ENCODE results near the gene CARMIL3. TPM values are rescaled to one million over a fixed set of nuclear protein-coding genes. Genes with fewer than 3 reads are reported as not detected.
A peak's percentile ranks its signal among the peaks of the same experiment; 100 is the strongest.

The CARMIL3 gene
- total RNA-seq, 4 donors from 2014 or later, result 0.63 to 1.3 (median 0.99) TPM

DNA sequence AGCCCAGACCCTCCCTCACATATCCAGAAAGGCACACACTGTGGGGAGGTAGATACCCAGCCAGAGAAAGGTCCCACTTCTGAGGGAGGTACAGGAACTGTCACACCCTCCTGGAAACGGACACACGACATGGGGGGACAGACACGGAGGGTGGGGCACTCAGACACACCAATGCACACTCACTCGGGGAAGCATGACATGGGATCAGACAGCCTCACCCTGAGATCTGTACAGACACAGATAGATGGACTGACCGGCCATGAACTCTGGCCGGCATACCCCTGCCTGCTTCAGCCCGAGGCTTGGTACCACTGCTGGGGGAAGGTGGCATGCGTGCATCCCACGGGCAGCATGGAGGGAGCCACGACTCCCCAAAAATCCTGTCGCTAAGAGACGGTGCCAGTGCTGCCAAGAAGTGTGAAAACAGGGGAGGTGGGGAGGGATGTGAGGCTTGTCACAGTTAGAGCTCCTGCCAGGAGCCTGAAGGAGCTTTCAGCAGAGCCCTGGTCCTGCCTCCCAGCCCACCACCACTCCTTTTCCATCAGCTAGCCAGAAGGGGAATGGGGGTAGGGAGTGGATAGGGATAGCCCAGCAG is 20.1 kb downstream of the CARMIL3 start:
- Histone ChIP-seq H3K27me3 (no peaks in the 10 kb centered on the region), H3K9me3 (no peaks in the 10 kb centered on the region), H3K4me3 (replicated peaks in 1 of 3) (no peak overlapping the region), H3K4me1 (peaks cover 12 to 18% of the 10 kb centered on the region in 2 donors), H3K36me3 (no peaks in the 10 kb centered on the region), H3K27ac (no peak overlapping the region)
- intact Hi-C loops (cut with DNase I), result no loop called here
- DNase-seq, result no peak
- no peak for TF ChIP-seq POLR2A (IDR thresholded peaks at IDR 0.05)
- TF ChIP-seq, protein P1, sequence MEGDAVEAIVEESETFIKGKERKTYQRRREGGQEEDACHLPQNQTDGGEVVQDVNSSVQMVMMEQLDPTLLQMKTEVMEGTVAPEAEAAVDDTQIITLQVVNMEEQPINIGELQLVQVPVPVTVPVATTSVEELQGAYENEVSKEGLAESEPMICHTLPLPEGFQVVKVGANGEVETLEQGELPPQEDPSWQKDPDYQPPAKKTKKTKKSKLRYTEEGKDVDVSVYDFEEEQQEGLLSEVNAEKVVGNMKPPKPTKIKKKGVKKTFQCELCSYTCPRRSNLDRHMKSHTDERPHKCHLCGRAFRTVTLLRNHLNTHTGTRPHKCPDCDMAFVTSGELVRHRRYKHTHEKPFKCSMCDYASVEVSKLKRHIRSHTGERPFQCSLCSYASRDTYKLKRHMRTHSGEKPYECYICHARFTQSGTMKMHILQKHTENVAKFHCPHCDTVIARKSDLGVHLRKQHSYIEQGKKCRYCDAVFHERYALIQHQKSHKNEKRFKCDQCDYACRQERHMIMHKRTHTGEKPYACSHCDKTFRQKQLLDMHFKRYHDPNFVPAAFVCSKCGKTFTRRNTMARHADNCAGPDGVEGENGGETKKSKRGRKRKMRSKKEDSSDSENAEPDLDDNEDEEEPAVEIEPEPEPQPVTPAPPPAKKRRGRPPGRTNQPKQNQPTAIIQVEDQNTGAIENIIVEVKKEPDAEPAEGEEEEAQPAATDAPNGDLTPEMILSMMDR (IDR thresholded peaks at IDR 0.05), result no peak
- 73% methylated on average over 2 to 8 of the region's 12 CpGs for WGBS, 2 donors

DNA sequence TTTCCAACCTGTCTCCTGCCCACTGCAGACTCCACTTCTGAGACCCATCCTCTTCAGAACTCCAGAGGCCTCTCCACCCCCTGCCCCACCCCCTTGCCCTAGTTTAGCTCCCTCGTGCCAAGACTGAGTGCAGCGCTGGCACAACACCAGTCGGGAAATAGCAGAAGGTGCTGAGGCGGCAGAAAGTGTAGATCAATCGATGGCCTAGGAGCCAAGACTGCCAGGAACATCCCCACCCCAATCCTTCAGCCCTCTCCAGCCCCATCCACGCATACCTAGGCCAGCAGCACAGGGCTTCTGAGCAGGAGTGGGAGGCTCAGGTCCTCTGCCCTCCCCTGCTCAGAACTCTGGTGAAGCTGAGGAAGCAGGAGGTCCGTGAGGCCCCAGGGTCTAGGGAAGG is 20.6 kb downstream of the CARMIL3 start:
- TF ChIP-seq POLR2A (IDR thresholded peaks at IDR 0.05), result no peak
- TF ChIP-seq, protein P1 (IDR thresholded peaks at IDR 0.05), result no peak
- intact Hi-C loops (cut with DNase I), result no loop called here
- WGBS, 2 donors, result 35 to 39% methylated on average over 6 to 7 of the region's 7 CpGs

DNA sequence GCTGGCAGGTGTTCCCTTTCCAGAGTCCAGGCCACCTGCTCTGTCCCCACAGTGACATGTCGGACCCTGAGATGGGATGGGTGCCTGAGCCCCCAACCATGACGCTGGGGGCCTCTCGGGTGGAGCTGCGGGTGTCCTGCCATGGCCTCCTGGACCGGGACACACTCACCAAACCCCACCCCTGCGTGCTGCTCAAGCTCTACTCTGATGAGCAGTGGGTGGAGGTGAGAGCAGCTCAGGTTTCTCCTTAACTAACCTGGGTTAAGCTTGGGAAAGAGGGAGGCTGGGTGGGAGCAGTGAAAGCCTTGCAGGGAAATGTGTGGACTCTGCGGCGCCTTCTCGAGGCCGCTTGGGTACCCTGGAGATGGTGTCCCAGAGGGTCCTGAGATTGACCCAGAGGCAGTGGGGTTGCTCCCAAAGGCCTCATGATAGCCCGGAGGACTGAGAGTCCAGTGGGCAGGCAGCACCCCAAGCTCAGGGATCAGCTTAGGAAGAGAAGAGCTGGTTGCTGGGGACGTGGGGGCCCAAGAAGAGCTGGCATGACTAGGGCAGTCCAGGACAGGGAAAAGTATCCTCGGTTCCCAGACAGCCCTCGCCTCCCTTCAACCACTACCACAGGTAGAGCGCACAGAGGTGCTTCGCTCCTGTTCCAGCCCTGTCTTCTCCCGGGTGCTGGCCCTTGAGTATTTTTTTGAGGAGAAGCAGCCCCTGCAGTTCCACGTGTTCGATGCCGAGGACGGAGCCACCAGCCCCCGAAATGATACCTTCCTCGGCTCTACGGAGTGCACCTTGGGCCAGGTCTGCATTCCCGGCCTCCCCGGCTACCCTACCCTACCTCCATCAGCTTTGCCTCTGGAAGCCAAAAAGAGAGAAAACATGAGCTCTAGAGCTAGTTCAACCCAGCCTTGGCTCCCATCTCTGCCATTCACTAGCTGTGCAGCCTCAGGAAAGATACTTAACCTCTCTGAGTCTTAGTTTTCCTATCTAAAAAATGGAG is 21.4 kb downstream of the CARMIL3 start:
- Histone ChIP-seq H3K9me3 (no peaks in the 10 kb centered on the region), H3K27me3 (no peaks in the 10 kb centered on the region), H3K4me1 (peaks cover 12 to 18% of the 10 kb centered on the region in 2 donors), H3K4me3 (replicated peaks in 1 of 3) (no peak overlapping the region), H3K36me3 (no peaks in the 10 kb centered on the region), H3K27ac (peak overlapping the region in 1 of 3 donors; percentile 49)
- TF ChIP-seq, protein P1 (IDR thresholded peaks at IDR 0.05), result no peak
- TF ChIP-seq POLR2A (IDR thresholded peaks at IDR 0.05), result no peak
- peak; percentile 35 to 58 for DNase-seq
- intact Hi-C loops (cut with DNase I), result no loop called here
- WGBS, 2 donors, result 73 to 74% methylated on average over 23 to 24 of the region's 26 CpGs

More for the DNA sequence above, 20.6 kb downstream of the CARMIL3 start:
- Histone ChIP-seq H3K27me3 (no peaks in the 10 kb centered on the region), H3K4me1 (peaks cover 12 to 18% of the 10 kb centered on the region in 2 donors), H3K4me3 (replicated peaks in 1 of 3) (no peak overlapping the region), H3K9me3 (no peaks in the 10 kb centered on the region), H3K27ac (peak overlapping the region in 1 of 3 donors; percentile 49), H3K36me3 (no peaks in the 10 kb centered on the region)
- DNase-seq, result peak; percentile 75 to 87

DNA sequence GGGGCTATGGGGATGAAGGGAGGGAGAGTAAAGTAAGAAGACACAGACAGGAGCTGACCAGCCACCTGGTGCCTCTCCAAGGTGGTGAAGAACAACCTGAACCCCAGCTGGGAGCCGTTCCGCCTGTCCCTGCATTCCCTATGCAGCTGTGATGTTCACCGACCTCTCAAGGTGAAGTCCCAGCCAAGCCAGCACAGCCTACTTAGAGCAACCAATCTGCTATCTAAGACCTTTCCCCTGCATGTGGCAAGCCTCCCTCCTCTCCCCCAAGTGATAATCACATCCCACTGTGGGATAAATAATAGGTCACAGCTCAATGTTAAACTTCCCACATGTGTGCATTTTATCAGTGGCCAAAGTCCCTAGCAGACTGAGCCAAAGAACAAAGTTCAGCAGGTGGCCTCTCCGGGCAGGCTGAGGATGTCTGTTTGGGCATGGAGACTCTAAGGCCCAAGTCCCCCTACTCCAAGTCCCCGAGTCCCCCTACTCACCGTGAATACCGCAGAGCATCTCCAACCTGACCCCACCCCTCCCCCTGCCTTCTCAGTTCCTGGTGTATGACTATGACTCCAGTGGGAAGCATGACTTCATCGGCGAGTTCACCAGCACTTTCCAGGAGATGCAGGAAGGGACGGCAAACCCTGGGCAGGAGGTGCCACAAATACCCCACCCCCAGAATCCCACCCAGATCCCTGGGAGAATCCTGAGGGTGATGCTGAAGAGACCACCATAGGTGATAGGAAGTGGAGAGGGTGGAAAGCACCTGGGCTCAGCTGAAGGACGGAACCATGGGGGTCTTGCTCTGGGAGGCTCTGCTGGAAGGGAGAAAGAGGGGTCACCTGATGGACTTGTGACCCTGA is 23.0 kb downstream of the CARMIL3 start:
- intact Hi-C loops (cut with DNase I), result no loop called here
- no peak overlapping the region for H3K27ac ChIP-seq
- no peaks in the 10 kb centered on the region for H3K27me3 ChIP-seq
- WGBS, 2 donors, result 77 to 87% methylated on average over 11 of the region's 11 CpGs
- DNase-seq, result no peak
- no peak overlapping the region for H3K4me3 ChIP-seq (replicated peaks in 1 of 3)
- H3K36me3 ChIP-seq, result no peaks in the 10 kb centered on the region
- peaks cover 12 to 18% of the 10 kb centered on the region in 2 donors for H3K4me1 ChIP-seq
- TF ChIP-seq, protein P1 (IDR thresholded peaks at IDR 0.05), result no peak
- no peak for TF ChIP-seq POLR2A (IDR thresholded peaks at IDR 0.05)
- no peaks in the 10 kb centered on the region for H3K9me3 ChIP-seq

Data from thyroid gland (tissue), 4 donors.